ENCODE results near the gene KAT7. TPM values are rescaled to one million over a fixed set of nuclear protein-coding genes. Genes with fewer than 3 reads are reported as not detected.
"Not testable (repeated sequence)": the region's sequence is repeated elsewhere in the genome, so short reads cannot be mapped to it uniquely, and the experiment has no call there.

The KAT7 gene
- total RNA-seq, 2 donors from 2014 or later, result 48.3 to 78.6 TPM

DNA sequence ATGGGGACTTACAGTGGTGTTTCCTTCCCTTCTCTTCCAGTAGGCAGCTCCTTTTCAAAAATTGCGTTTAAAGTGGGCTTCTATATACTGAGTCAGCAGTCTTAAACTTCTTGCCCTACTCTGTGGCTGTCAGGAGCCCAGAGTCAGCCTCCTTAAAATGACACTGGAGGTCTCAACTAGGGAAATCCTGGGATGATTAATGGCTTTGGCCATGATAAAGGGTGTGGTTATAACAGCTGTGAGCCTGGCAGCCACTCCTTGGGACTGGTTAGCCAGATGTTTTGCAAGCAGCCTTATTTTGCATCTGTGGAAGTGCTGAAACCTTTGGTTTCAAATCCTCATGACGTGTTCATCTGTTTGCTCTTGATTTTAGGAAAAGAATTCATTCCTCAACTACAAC lies 34.3 kb downstream of the KAT7 start:
- intact Hi-C loops (cut with DNase I), result no loop called here
- no peak overlapping the region for H3K4me3 ChIP-seq
- TF ChIP-seq, protein P1, sequence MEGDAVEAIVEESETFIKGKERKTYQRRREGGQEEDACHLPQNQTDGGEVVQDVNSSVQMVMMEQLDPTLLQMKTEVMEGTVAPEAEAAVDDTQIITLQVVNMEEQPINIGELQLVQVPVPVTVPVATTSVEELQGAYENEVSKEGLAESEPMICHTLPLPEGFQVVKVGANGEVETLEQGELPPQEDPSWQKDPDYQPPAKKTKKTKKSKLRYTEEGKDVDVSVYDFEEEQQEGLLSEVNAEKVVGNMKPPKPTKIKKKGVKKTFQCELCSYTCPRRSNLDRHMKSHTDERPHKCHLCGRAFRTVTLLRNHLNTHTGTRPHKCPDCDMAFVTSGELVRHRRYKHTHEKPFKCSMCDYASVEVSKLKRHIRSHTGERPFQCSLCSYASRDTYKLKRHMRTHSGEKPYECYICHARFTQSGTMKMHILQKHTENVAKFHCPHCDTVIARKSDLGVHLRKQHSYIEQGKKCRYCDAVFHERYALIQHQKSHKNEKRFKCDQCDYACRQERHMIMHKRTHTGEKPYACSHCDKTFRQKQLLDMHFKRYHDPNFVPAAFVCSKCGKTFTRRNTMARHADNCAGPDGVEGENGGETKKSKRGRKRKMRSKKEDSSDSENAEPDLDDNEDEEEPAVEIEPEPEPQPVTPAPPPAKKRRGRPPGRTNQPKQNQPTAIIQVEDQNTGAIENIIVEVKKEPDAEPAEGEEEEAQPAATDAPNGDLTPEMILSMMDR (IDR thresholded peaks at IDR 0.05), result no peak
- TF ChIP-seq POLR2A (IDR thresholded peaks at IDR 0.05) (no peak), POLR2AphosphoS5 (IDR thresholded peaks at IDR 0.05) (no peak)
- peak overlapping the region in 1 of 2 donors; percentile 60 for H3K27ac ChIP-seq
- WGBS, result 62% methylated on average over 2 of the region's 2 CpGs
- no peaks in the 10 kb centered on the region for H3K27me3 ChIP-seq (replicated peaks; ENCODE audit: insufficient read depth)
- H3K36me3 ChIP-seq, result peaks cover 6 to 15% of the 10 kb centered on the region in 2 donors
- H3K4me1 ChIP-seq (replicated peaks), result peaks cover 16% of the 10 kb centered on the region
- H3K9me3 ChIP-seq, result no peaks in the 10 kb centered on the region
- DNase-seq (ENCODE audit: low spot score), result no peak

DNA sequence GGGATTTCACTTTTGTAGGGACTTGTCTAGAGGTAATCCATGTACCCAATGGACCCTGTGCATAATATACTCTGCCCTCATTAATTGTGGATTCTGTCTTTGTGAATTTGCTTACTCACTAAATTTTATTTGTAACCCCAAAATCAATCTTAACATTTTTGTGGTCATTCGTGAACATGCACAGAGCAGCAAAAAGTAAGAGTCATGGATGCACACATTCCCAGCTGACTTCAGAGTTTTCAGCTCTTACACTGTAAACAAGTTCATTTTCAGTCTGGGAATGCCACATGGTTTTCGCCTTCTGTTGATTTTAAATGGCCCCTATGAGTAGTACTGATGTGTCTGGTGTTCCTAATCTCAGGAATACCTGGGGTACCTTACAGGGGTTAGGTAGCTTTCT lies 35.1 kb downstream of the KAT7 start:
- Histone ChIP-seq H3K27me3 (replicated peaks; ENCODE audit: insufficient read depth) (no peaks in the 10 kb centered on the region), H3K9me3 (no peaks in the 10 kb centered on the region), H3K36me3 (peaks cover 0 to 15% of the 10 kb centered on the region in 2 donors), H3K4me1 (replicated peaks) (peaks cover 13% of the 10 kb centered on the region), H3K27ac (no peak overlapping the region), H3K4me3 (no peak overlapping the region)
- intact Hi-C loops (cut with DNase I), result no loop called here
- WGBS, result 92% methylated on average over 2 of the region's 2 CpGs
- DNase-seq (ENCODE audit: low spot score), result no peak
- TF ChIP-seq POLR2AphosphoS5 (IDR thresholded peaks at IDR 0.05) (no peak), POLR2A (IDR thresholded peaks at IDR 0.05) (no peak)
- TF ChIP-seq, protein P1 (IDR thresholded peaks at IDR 0.05), result no peak

DNA sequence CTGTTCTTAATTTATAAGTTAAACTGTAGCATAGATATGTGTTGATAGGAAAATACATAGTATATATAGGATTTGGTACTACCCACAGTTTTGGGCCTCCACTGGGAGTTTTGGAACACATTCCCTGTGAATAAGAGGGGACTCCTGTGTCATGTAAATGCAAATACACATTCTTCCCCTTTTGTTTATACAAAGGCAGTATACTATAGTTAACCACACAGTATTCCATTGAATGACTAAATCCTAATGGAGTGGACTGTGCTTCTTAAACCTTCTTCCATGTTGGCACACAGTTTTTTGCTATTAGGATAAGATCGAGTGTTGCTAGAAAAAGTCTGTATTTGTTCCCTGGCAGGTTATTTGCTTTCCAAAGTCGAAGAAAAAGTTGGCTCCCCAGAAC lies 37.2 kb downstream of the KAT7 start:
- 74% methylated on average over 2 of the region's 2 CpGs for WGBS
- Histone ChIP-seq H3K4me3 (no peak overlapping the region), H3K27ac (no peak overlapping the region), H3K9me3 (no peaks in the 10 kb centered on the region), H3K27me3 (replicated peaks; ENCODE audit: insufficient read depth) (no peaks in the 10 kb centered on the region), H3K36me3 (peaks cover 0 to 15% of the 10 kb centered on the region in 2 donors), H3K4me1 (replicated peaks) (peaks cover 13% of the 10 kb centered on the region)
- TF ChIP-seq, protein P1 (IDR thresholded peaks at IDR 0.05), result no peak
- TF ChIP-seq POLR2A (IDR thresholded peaks at IDR 0.05), result no peak
- no peak for TF ChIP-seq POLR2AphosphoS5 (IDR thresholded peaks at IDR 0.05)
- intact Hi-C loops (cut with DNase I), result no loop called here
- DNase-seq (ENCODE audit: low spot score), result no peak

DNA sequence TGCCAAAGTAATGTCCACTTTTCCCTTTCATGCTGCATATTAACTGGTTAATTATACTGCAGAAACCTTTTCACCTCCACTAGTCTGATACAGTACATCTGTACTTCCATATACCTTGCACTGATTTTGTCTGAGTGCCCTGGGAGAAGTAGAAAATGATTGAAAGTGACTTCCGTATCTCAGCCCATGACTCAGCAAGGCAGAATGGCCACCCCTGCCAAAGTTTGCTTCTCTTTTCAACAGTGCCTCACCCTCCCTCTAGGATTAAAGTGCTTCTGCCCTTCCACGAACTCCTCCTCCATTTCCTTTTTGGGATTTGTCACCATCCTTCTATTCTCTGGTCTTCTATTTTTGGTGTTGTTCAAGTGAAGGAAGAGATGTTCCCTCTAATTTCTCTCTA lies 39.8 kb downstream of the KAT7 start:
- H3K27me3 ChIP-seq (replicated peaks; ENCODE audit: insufficient read depth); intact Hi-C loops (cut with DNase I); H3K4me3 ChIP-seq; H3K4me1 ChIP-seq (replicated peaks); H3K27ac ChIP-seq; H3K9me3 ChIP-seq; DNase-seq (ENCODE audit: low spot score): not testable (repeated sequence)
- 67% methylated on average over 2 of the region's 2 CpGs for WGBS
- peaks cover 0 to 15% of the 10 kb centered on the region in 2 donors for H3K36me3 ChIP-seq

DNA sequence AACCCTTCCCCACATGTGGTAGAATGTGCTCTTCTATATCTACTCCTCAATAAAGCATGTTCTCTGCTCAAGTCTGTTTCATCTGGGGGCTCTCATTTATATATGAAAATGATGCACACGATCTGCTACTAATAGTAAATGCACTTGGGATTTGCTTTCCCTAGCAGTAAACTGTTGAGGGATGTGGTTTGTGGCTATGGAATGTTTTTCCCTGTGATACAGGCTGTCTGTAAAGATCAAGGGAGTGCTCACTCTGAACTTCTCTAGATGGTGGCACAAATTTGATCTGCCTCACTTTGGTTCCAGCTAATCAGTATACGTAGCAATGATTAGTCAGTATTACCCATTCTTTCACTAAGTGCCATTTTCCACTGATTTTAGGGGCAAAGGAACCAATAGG lies 40.5 kb downstream of the KAT7 start:
- intact Hi-C loops (cut with DNase I), result no loop called here
- no peak for TF ChIP-seq POLR2AphosphoS5 (IDR thresholded peaks at IDR 0.05)
- TF ChIP-seq, protein P1 (IDR thresholded peaks at IDR 0.05), result no peak
- TF ChIP-seq POLR2A (IDR thresholded peaks at IDR 0.05), result no peak
- Histone ChIP-seq H3K4me3 (no peak overlapping the region), H3K27ac (no peak overlapping the region), H3K9me3 (no peaks in the 10 kb centered on the region), H3K36me3 (peaks cover 0 to 15% of the 10 kb centered on the region in 2 donors), H3K27me3 (replicated peaks; ENCODE audit: insufficient read depth) (no peaks in the 10 kb centered on the region), H3K4me1 (replicated peaks) (no peaks in the 10 kb centered on the region)
- 88% methylated on average over 2 of the region's 2 CpGs for WGBS
- no peak for DNase-seq (ENCODE audit: low spot score)
